K562 (cell line): ENCODE data around the gene TSHR. TPM values are rescaled to one million over a fixed set of nuclear protein-coding genes. Genes with fewer than 3 reads are reported as not detected.

Source experiments
- CREB1 ChIP-seq, 2 experiments: sonication (generic) in 1 of 2; formaldehyde crosslinking in 1 of 2; IDR thresholded peaks; 2 replicates each; pipeline versions ENCODE4 v1.6.1 to v1.8.0; 2012 to 2022; ENCODE audit warnings: inconsistent platforms in 1 of 2, mild to moderate bottlenecking in 1 of 2, missing genetic modification reagents in 1 of 2, moderate library complexity in 1 of 2
- ETS2 ChIP-seq: IDR thresholded peaks from 2 replicates; pipeline ENCODE4 v1.6.1; 2016; ENCODE audit warnings: borderline replicate concordance, missing genetic modification characterization, mild to moderate bottlenecking, moderate library complexity, missing compliant biosample characterization; ENCODE audit not compliant: poor library complexity, severe bottlenecking
- HCFC1 ChIP-seq: IDR thresholded peaks from 2 replicates; pipeline ENCODE4 v1.6.1; 2012; ENCODE audit warnings: low read depth, low read length, improper control_type of control experiment
- HNRNPLL ChIP-seq: fragments of 200-400 bp; formaldehyde crosslinking; IDR thresholded peaks from 2 replicates; pipeline ENCODE4 v1.6.1; 2017; ENCODE audit warnings: low read length, low read depth, mild to moderate bottlenecking; ENCODE audit not compliant: poor library complexity, severe bottlenecking
- NR2C2 ChIP-seq, 2 experiments: fragments of 200-800 bp in 1 of 2; sonication (Bioruptor generic) in 1 of 2; sonication (generic) in 1 of 2; formaldehyde crosslinking in 1 of 2; IDR thresholded peaks; 2 replicates each; pipeline versions ENCODE4 v1.6.1 to v1.8.0; 2016 to 2022; ENCODE audit warnings: mild to moderate bottlenecking in 1 of 2, missing compliant biosample characterization in 1 of 2, missing genetic modification characterization in 1 of 2, missing genetic modification reagents in 1 of 2
- SNRNP70 ChIP-seq: fragments of 200-400 bp; formaldehyde crosslinking; optimal IDR thresholded peaks from 2 replicates; pipeline ENCODE3; 2017; ENCODE audit warnings: low read depth, low read length
- SUPT5H ChIP-seq: fragments of 450-650 bp; IDR thresholded peaks from 2 replicates; pipeline ENCODE4 v1.6.1; 2016
- TBP ChIP-seq: optimal IDR thresholded peaks from 2 replicates; pipeline ENCODE3; 2011; ENCODE audit warnings: low read depth, low read length, improper control_type of control experiment
- XRCC3 ChIP-seq: fragments of 450-650 bp; IDR thresholded peaks from 2 replicates; pipeline ENCODE4 v1.6.1; 2017; ENCODE audit warnings: mild to moderate bottlenecking, moderate library complexity
- ZBTB11 ChIP-seq, 3 experiments: fragments of 200-800 bp in 1 of 3; fragments of 250-450 bp in 1 of 3; fragments of 450-650 bp in 1 of 3; sonication (Bioruptor Pico) in 1 of 3; sonication (Bioruptor generic) in 1 of 3; formaldehyde crosslinking in 1 of 3; IDR thresholded peaks; 2 replicates each; pipeline versions ENCODE4 v1.6.1 to v1.8.0; 2016 to 2022; ENCODE audit warnings: mild to moderate bottlenecking in 2 of 3, missing genetic modification characterization in 2 of 3, missing compliant biosample characterization in 1 of 3, moderate library complexity in 1 of 3
- ZFX ChIP-seq: sonication (generic); formaldehyde crosslinking; IDR thresholded peaks from 2 replicates; pipeline ENCODE4 v1.8.0; 2022; ENCODE audit warnings: mild to moderate bottlenecking, missing genetic modification reagents, moderate library complexity
- polyA plus RNA-seq, 8 experiments: library from polyadenylated mRNA; depleted of rRNA in 4 of 8; stranded (reverse) in 5 of 8; unstranded in 3 of 8; fragments of >200 nt; fragmentation: Nextera tagmentation in 2 of 8; fragmentation: Illumina TruSeq in 1 of 8; extraction: Ambion mirVana in 2 of 8; extraction: Trizol in 1 of 8; gene quantifications; 2 replicates each; pipeline versions ENCODE4 v1.2.1 to v1.2.3, GENCODE V29; 2011 to 2014; ENCODE audit warnings: inconsistent platforms in 1 of 8, missing spikeins in 1 of 8
- total RNA-seq, 7 experiments: library from RNA; depleted of rRNA in 6 of 7; stranded (reverse); fragments of >200 nt in 6 of 7; fragmentation: Illumina TruSeq in 2 of 7; extraction: Trizol in 2 of 7; gene quantifications; 2 replicates each; pipeline versions ENCODE4 v1.2.1 to v1.2.3, GENCODE V29; 2011 to 2021; ENCODE audit warnings: low replicate concordance in 1 of 7

Gene TSHR
- total and polyA plus RNA-seq, 9 of the 15 experiments (the other 6 are each of a cell fraction or from before 2014, with no cell fraction given), result 0.01 to 0.10 TPM; not detected in 7

GRCh38 chr14:80941241-80942185, 13.9 kb upstream of the TSHR start, which contains the start of gene CEP128 (continued):
- TF ChIP-seq SNRNP70 (no peak), SUPT5H (0 out of 2 replicates have a peak, but pooled peaks have one; percentile 38), ZFX (peak; percentile 53), HNRNPLL (peak; percentile 13), TBP (peak; percentile 62), HCFC1 (peak; percentile 96), ETS2 (tag) (no peak), XRCC3 (no peak), CREB1 (IDR thresholded peaks at IDR 0.05) (no peak), CREB1 (CRISPR knock-in tag; IDR thresholded peaks at IDR 0.05) (peak; percentile 47; the same call in 1 of the 2 replicates), ZBTB11 (CRISPR knock-in tag; IDR thresholded peaks at IDR 0.05) (0 out of 6 replicates have a peak, but pooled peaks of 1 of the 3 experiments have one; percentile 36), NR2C2 (CRISPR knock-in tag; IDR thresholded peaks at IDR 0.05) (no peak), NR2C2 (tag; IDR thresholded peaks at IDR 0.05) (peak; percentile 98)
- TF ChIP-seq, all 486 proteins: peak for 57
